Measurements from ENCODE around the gene SSPN.
A peak's percentile ranks its signal among the peaks of the same experiment; 100 is the strongest.

The SSPN gene

DNA sequence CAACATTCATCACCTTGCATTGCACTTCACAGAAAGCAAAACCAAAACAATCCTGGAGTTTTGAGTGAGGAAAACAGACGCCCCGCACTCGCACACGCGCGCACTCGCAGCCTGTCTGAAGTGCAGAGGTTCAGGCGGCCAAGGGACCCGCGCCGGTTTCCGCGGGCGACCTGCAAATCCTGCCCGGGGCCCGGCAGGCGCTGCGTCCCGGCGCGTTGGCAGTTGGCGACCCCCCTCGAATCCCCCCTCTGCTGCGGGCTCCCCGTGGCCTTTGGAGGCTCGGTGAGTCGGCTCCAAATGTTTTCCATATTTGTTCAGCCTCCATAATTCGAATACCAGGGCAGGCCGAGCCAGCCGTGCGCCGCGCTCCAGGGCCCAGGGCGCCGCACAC lies at the start of gene SSPN:
Gene SSPN, plus strand, starts transcription at position 324 of the 391 bp plus-strand sequence. CDS start 100 bp downstream, outside the sequence.
- peak; percentile 49 for DNase-seq

- no peak for DNase-seq
Measured at GRCh38 chr12:26148291-26148690, 47.1 kb upstream of the SSPN start.

- no peak for DNase-seq
Measured at GRCh38 chr12:26149968-26150500, 45.3 kb upstream of the SSPN start.

DNA sequence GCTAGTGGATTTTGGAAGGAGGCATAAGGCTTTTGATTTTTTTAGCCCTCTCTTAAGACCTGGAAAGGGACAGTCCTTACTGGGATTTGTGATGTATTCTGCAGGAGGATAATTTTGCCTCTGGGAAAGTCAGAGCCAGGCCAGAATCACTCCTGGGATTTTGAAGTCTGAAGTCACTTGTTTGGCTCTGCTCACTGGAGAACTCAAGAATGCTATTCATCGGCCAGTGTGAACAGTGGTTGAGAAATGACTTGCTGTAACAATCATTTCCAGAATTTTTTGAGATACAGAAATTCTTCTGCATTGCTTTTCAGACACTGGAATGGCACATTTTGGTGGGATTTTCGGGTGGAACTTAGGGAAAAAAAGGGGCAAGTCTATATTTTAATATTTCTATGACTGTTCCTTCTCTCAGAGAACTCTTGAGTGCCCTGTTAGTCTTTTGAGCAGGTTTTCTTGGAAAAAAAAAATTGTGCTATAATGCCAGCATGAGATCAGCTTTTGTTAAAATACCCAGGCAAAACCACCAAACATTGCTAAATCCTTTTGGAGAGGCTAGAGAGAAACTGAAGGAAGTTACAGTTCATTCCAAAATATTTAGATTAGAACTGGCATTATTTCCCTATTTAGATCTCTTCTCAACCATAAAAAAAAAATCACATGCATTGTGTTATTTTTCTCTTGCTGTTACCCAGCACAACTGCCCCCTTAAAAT lies 44.5 kb upstream of the SSPN start:
- DNase-seq, result no peak

GRCh38 chr12:26152507-26153102 lies 42.8 kb upstream of the SSPN start:
- no peak for DNase-seq

DNA sequence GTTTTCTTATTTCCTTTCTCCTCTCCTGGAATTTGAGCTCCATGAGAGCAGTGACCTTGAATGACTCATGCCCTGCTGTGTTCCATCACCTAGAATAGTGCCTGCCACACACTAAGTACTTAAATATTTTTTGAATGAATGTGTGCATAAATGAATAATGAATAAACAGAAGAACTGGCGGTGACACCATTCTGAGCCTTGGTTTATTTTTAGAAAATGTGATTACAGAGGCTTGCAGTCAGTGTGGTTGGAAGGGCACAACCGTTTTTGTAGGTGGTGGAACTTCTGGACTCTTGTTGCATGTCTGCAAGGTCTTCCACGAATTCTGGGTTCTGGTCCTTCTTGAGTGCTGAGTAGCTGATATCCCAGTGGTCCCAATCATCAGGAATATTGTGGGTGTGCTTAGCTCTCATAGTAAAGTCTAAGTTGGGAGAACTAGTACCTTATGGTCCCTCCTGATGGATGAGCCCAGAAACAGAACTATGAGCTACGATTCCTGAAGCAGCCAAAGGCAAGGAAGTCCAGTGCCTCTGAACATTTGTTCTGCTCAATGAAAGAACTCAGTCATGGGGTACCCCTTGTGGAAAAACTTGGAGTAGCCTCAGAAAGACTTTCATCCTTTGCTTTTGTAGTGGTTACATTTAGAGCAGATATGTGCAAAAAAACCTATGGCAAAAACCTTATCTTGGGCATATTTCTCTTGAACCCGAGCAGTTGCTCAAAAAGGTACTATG lies 41.8 kb upstream of the SSPN start:
- DNase-seq, result no peak

DNA sequence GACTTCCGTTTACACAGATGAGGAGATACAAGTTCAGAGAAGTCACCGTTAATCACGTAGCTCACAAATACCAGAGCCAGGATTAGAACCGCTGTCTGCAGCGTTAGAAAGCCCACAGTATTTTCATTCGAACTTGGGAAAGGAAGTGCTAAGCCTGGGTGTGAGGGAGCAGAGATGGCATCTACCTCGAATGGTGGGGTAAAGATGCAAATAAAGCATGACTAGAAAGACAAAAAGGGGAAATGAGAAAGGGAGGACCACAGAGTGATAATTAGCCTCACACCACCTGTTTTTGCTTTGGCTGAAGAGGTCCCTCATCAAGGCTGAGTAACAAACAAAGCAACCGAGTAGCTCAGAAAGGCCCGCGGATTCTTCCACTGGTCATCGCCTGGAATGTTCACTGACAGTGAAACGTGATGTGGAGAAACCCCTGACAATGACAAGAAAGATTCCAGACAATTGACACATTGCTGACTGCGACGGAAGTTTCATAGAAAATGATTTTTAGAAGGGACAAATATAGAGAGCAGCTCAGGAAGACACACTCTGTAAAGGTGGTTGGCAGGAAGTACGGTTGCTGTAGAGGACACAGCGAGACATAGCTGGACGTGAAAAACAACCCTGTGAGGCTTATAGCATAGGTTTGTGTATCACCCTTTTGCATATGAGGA lies 39.0 kb upstream of the SSPN start:
- DNase-seq, result no peak

DNA sequence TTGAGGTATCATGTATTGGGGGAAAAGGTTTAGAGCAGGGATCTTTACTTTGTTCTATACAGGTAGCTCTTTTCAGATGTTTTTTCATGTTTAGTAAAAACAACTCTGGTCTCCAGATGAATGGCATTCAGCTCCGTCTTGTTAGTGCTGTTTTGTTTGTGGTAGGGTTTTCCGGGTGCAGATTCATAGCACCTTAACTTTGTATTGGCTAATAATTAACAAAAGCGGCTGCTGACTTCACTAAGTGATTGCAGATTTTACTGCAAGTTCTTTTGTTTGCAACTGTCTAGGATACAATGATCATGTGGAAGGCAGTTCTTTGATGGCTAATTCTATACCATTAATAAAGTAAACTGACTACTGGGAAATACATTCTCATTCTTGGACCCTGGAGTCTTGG lies 38.4 kb upstream of the SSPN start:
- no peak for DNase-seq

- DNase-seq, result no peak
Measured at GRCh38 chr12:26158078-26158764, 37.2 kb upstream of the SSPN start.

- no peak for DNase-seq
Measured at GRCh38 chr12:26162174-26162573, 33.2 kb upstream of the SSPN start.

- no peak for DNase-seq
Measured at GRCh38 chr12:26162905-26163304, 32.5 kb upstream of the SSPN start.

DNA sequence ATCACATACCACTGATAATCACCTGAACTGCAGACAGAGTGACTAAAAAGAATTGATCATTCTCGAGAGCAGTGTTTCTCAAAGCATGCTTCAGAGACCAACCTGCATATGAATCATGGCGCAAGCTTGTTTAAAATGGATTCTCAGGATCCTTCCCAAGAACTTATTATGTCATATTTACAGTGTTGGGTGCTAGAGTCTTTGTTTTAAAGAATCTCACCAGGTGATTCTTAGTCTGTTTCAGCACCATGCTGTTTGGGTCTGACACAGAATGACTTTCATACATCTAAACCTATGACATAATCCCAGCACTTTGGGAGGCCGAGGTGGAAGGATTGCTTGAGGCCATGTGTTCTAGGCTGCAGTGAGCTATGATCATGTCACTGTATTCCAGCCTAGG lies 31.3 kb upstream of the SSPN start:
- no peak for DNase-seq

DNA sequence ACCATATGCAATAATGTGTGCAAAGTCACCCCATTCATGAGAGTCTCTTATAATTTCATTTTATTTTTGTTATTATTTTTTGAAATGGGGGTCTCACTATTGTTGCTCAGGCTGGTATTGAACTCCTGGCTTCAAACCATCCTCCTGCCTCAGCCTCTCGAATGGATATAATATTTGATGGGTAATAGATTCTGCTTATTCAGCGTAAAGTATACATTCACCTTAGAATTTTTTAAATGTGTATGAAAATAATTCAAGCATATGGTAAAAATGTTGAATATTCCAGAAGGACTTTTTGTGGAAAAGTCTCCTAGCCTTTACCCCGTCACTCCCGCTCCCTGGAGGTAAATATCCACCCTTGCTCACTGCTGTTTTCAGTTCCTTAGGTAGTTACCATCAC lies 23.4 kb upstream of the SSPN start:
- no peak for DNase-seq

GRCh38 chr12:26172539-26172938 lies 22.8 kb upstream of the SSPN start:
- no peak for DNase-seq

DNA sequence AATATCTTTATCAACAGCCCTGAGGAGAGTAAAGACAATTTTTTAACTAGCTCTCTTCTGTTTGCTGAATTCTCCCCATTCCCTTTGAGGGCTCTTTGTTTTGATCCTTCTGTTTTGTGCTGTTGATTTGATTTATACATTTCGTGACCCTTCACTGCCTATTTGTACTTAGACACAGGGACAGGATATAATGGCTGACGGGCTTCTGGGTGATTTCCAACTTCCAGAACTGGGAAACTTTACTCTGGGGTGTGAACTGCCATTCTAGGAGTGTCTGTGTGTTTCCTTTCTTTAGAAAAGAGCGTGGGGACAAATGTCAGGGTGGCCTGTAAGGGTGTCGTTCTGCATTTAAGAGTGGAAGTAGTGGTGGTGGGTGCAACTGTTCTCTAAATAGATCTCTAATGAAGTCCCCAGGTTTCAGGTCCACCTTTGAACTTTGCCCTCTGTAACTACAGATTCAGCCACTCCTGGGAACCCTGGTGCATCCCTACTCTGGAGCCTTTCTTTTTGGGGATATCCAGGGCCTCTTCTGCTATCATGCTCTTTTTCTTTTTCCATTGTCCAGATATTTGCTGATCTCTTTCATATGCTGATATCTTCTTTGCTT lies 22.3 kb upstream of the SSPN start:
- DNase-seq, result no peak

GRCh38 chr12:26176725-26177124 lies 18.6 kb upstream of the SSPN start:
- no peak for DNase-seq

GRCh38 chr12:26177283-26177682 lies 18.1 kb upstream of the SSPN start:
- DNase-seq, result no peak

DNA sequence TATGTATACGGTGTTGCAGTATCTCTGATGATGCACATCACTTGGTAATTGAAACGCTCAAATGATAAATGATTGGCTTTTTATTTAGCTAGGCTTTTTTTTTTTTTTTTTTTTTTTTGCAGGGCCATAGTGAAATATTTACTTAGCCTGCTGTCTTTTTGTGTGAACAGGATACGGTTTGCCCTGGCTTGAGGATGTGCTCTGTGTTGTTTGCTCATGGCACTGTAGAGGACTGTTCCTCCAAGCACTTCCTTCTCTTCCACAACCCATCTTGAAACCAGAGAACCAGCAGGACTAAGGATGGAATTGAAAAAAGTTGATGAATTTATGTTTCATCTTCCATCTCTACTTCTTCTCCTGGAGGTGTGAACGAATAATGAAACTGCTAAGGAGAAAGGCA lies 15.5 kb upstream of the SSPN start:
- no peak for DNase-seq

DNA sequence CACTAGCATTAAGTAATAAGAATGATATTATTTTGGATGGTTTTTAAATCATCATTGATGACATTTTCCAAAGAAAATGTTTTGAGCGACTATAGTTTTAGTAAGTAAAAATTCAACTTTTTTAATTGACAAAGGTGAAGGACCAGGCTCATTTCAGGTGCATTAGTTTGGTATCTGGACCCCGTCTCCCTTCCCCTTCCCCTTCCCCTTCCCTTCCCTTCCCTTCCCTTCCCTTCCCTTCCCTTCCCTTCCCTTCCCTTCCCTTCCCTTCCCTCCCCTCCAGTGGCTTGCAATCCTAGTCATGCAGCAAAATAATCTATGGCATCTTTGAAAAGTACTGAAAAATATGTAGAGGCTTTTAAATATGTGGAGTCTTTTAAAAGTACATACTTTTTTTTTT lies 13.0 kb upstream of the SSPN start:
- no peak for DNase-seq

GRCh38 chr12:26185532-26186320 lies 9.6 kb upstream of the SSPN start:
- no peak for DNase-seq

DNA sequence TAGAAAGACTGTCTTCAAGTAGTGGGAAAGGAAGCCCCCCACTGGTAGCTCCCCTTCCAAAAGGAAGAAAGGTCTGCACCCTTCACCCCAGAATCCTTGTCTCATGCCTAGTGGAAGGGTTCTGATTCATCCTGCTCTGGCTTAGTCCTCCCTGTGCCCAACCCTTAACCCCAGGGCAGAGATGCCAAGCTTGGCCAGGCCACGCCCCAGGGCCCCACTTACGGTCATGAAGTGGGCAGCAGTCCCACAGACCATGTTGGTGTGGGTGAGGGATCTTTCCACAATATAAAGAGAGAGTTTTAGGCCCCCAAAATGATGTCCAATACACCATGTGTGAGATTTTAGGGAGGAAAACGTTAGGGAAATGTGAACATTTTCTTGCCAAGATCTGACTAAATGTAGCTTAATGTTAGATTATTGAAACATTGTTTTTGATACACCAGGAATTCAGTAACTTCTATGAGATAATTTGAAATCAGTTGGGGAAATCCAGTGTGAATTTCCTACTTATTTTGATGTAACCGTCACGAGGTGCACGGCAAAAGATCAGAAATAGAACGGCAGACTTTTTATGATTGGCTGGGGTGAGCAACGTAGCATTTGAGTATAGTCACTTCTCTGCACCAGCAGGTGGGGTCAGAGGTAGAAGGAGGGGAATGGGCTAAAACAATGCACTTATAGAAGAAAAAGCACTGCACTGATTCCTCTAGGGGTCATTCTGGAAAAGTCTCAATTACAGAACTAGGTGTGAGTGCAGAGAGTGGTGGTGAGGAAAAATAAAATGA lies 8.2 kb upstream of the SSPN start:
- DNase-seq, result no peak
